Activated CD4-positive, CD25-positive, alpha-beta regulatory T cell treated with anti-CD3 and anti-CD28 coated beads, Interleukin-2, amount 50 U/mL, for 24 hours (primary cell): Measurements from ENCODE around the gene GAR1.
"Not testable (repeated sequence)": the region's sequence is repeated elsewhere in the genome, so short reads cannot be mapped to it uniquely, and the experiment has no call there.

ENCODE experiments used
- ATAC-seq, 2 donors: fragments of 150-1000 bp; cut with Tn5 transposase; one replicate each; pipeline ENCODE4 v1.10.0; 2021; ENCODE audit warnings: mild to moderate bottlenecking in 1 of 2, moderate library complexity in 1 of 2

GAR1 gene

GRCh38 chr4:109847896-109848442, 32.4 kb downstream of the GAR1 start, which contains the start of gene LRIT3:
TSS of gene LRIT3 (plus strand) at chr4:109848107. CDS start at chr4:109848202, 95 bp downstream.
- ATAC-seq, result no peak

GRCh38 chr4:109848501-109848900, 32.9 kb downstream of the GAR1 start:
- no peak for ATAC-seq

GRCh38 chr4:109850601-109851000, 35.0 kb downstream of the GAR1 start:
- ATAC-seq, result no peak

GRCh38 chr4:109859426-109860300, 44.1 kb downstream of the GAR1 start:
- ATAC-seq, result not testable (repeated sequence)

GRCh38 chr4:109861271-109861670, 45.7 kb downstream of the GAR1 start:
- no peak for ATAC-seq

GRCh38 chr4:109861916-109862511, 46.5 kb downstream of the GAR1 start:
- ATAC-seq, result no peak

GRCh38 chr4:109864134-109864533, 48.6 kb downstream of the GAR1 start:
- ATAC-seq, result no peak

- no peak for ATAC-seq
These were observed 54.5 kb downstream of the GAR1 start for GRCh38 chr4:109870061-109870460.

GRCh38 chr4:109872065-109872464, 56.5 kb downstream of the GAR1 start:
- no peak for ATAC-seq

- no peak for ATAC-seq
These were observed 57.5 kb downstream of the GAR1 start for GRCh38 chr4:109872950-109873656.

GRCh38 chr4:109873791-109874514, 58.4 kb downstream of the GAR1 start:
- no peak for ATAC-seq
